Measurements from ENCODE around the gene BRF1.

The BRF1 gene

DNA sequence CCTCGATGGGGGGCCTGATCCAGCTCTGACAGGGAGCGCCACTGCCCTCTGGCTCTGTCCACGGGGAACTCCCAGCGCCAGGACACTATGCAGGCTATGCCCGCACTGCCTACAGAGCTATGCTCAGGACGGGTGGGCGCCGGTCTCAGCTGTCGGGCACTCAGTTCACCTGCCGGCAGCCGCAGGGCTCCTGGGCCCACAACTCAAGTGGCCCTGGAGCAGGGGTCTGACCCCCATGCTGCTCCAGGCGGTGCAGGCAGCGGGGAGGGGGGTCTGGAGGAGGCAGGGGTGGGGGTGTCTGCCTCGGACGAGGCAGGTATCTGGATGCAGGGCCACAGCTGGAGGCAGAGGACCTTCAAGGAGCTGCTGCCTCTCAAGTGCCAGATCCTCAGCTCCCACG, 91.2 kb downstream of the BRF1 start:
- TF ChIP-seq, protein P1, sequence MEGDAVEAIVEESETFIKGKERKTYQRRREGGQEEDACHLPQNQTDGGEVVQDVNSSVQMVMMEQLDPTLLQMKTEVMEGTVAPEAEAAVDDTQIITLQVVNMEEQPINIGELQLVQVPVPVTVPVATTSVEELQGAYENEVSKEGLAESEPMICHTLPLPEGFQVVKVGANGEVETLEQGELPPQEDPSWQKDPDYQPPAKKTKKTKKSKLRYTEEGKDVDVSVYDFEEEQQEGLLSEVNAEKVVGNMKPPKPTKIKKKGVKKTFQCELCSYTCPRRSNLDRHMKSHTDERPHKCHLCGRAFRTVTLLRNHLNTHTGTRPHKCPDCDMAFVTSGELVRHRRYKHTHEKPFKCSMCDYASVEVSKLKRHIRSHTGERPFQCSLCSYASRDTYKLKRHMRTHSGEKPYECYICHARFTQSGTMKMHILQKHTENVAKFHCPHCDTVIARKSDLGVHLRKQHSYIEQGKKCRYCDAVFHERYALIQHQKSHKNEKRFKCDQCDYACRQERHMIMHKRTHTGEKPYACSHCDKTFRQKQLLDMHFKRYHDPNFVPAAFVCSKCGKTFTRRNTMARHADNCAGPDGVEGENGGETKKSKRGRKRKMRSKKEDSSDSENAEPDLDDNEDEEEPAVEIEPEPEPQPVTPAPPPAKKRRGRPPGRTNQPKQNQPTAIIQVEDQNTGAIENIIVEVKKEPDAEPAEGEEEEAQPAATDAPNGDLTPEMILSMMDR (IDR thresholded peaks at IDR 0.05): no peak
- Histone ChIP-seq H3K36me3 (ENCODE audit: control insufficient read depth, insufficient read depth, low read length) (no peaks in the 10 kb centered on the region), H3K27me3 (ENCODE audit: control insufficient read depth, insufficient read depth, low read length) (no peaks in the 10 kb centered on the region)

DNA sequence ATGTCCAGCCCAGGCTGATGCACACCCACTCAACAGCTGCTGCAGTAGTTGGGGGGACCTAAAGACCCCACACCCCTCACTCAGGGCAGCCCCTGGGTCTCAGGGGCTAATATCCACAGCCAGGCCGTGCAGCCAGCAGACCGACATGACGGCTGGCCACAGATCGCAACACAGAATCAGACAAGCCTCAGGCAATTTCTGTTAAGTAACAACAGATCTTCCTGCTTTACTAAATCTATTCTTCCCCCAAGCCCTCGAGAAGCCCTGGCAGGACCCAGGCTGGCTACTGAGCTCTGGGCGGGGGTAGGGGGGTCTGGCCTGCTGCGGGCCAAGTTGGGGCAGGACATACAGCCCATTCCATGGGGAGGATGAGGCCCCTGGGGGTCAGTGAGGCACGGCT, 91.7 kb downstream of the BRF1 start:
- H3K27ac ChIP-seq: no peak overlapping the region
- no peak overlapping the region for H2AFZ ChIP-seq
- no peak overlapping the region for H3K4me3 ChIP-seq (ENCODE audit: low read depth, low read length)
- no peaks in the 10 kb centered on the region for H3K27me3 ChIP-seq (ENCODE audit: control insufficient read depth, insufficient read depth, low read length)
- H3K4me2 ChIP-seq (ENCODE audit: low read length): no peak overlapping the region
- TF ChIP-seq, protein P1 (IDR thresholded peaks at IDR 0.05): no peak
- no peaks in the 10 kb centered on the region for H3K9me3 ChIP-seq (ENCODE audit: control insufficient read depth, low read length)
- no peak overlapping the region for H3K9ac ChIP-seq
- no peaks in the 10 kb centered on the region for H3K36me3 ChIP-seq (ENCODE audit: control insufficient read depth, insufficient read depth, low read length)
- H3K4me1 ChIP-seq: peaks cover 20% of the 10 kb centered on the region
- no peaks in the 10 kb centered on the region for H3K79me2 ChIP-seq

More for the DNA sequence above, 91.2 kb downstream of the BRF1 start:
- no peak overlapping the region for H3K4me3 ChIP-seq (ENCODE audit: low read depth, low read length)
- no peak overlapping the region for H2AFZ ChIP-seq
- no peak overlapping the region for H3K9ac ChIP-seq
- H3K27ac ChIP-seq: no peak overlapping the region
- H3K4me2 ChIP-seq (ENCODE audit: low read length): no peak overlapping the region
- peaks cover 14% of the 10 kb centered on the region for H3K4me1 ChIP-seq
- H3K79me2 ChIP-seq: no peaks in the 10 kb centered on the region
- H3K9me3 ChIP-seq (ENCODE audit: control insufficient read depth, low read length): no peaks in the 10 kb centered on the region

GRCh38 chr14:105208738-105209075, 92.1 kb downstream of the BRF1 start:
- peaks cover 24% of the 10 kb centered on the region for H3K4me1 ChIP-seq

GRCh38 chr14:105207996-105208737, 92.6 kb downstream of the BRF1 start:
- H2AFZ ChIP-seq: no peak overlapping the region
- H3K27me3 ChIP-seq (ENCODE audit: control insufficient read depth, insufficient read depth, low read length): no peaks in the 10 kb centered on the region
- H3K9me3 ChIP-seq (ENCODE audit: control insufficient read depth, low read length): no peaks in the 10 kb centered on the region
- H3K27ac ChIP-seq: no peak overlapping the region
- no peaks in the 10 kb centered on the region for H3K79me2 ChIP-seq
- H3K36me3 ChIP-seq (ENCODE audit: control insufficient read depth, insufficient read depth, low read length): no peaks in the 10 kb centered on the region
- H3K9ac ChIP-seq: no peak overlapping the region
- peaks cover 27% of the 10 kb centered on the region for H3K4me1 ChIP-seq
- TF ChIP-seq, protein P1 (IDR thresholded peaks at IDR 0.05): no peak
- no peak overlapping the region for H3K4me3 ChIP-seq (ENCODE audit: low read depth, low read length)
- no peak overlapping the region for H3K4me2 ChIP-seq (ENCODE audit: low read length)

More at GRCh38 chr14:105208738-105209075, 92.1 kb downstream of the BRF1 start:
- Histone ChIP-seq H3K4me2 (ENCODE audit: low read length) (no peak overlapping the region), H2AFZ (no peak overlapping the region), H3K36me3 (ENCODE audit: control insufficient read depth, insufficient read depth, low read length) (no peaks in the 10 kb centered on the region), H3K27ac (no peak overlapping the region), H3K79me2 (no peaks in the 10 kb centered on the region), H3K9ac (no peak overlapping the region), H3K9me3 (ENCODE audit: control insufficient read depth, low read length) (no peaks in the 10 kb centered on the region), H3K4me3 (ENCODE audit: low read depth, low read length) (no peak overlapping the region), H3K27me3 (ENCODE audit: control insufficient read depth, insufficient read depth, low read length) (no peaks in the 10 kb centered on the region)
- TF ChIP-seq, protein P1 (IDR thresholded peaks at IDR 0.05): no peak

- H3K4me2 ChIP-seq (ENCODE audit: low read length): no peak overlapping the region
- no peak overlapping the region for H3K27ac ChIP-seq
- no peaks in the 10 kb centered on the region for H3K36me3 ChIP-seq (ENCODE audit: control insufficient read depth, insufficient read depth, low read length)
- no peaks in the 10 kb centered on the region for H3K27me3 ChIP-seq (ENCODE audit: control insufficient read depth, insufficient read depth, low read length)
- no peaks in the 10 kb centered on the region for H3K79me2 ChIP-seq
- peaks cover 29% of the 10 kb centered on the region for H3K4me1 ChIP-seq
- no peak overlapping the region for H2AFZ ChIP-seq
- no peak overlapping the region for H3K9ac ChIP-seq
- no peak overlapping the region for H3K4me3 ChIP-seq (ENCODE audit: low read depth, low read length)
- TF ChIP-seq, protein P1 (IDR thresholded peaks at IDR 0.05): no peak
- H3K9me3 ChIP-seq (ENCODE audit: control insufficient read depth, low read length): no peaks in the 10 kb centered on the region
These were observed 93.3 kb downstream of the BRF1 start for GRCh38 chr14:105207460-105207901.

All from parathyroid adenoma (tissue), 2 donors.